Neural crest cell (in vitro differentiated cells): ENCODE results near the gene SLC39A11. TPM values are rescaled to one million over a fixed set of nuclear protein-coding genes. Genes with fewer than 3 reads are reported as not detected.

Source experiments
- DNase-seq: peaks from one replicate; pipeline ENCODE4 v3.0.0; 2021; ENCODE audit warnings: low read depth, mixed read lengths, low spot score
- H3K27ac Mint-ChIP-seq: one replicate; pipeline ENCODE4 v1.8.0; 2021; ENCODE audit warnings: mild to moderate bottlenecking, mixed read lengths; ENCODE audit not compliant: unreplicated experiment
- H3K27me3 Mint-ChIP-seq: 2 replicates; pipeline ENCODE4 v1.8.0; 2021; ENCODE audit warnings: low read depth, mild to moderate bottlenecking, mixed read lengths
- H3K36me3 Mint-ChIP-seq: 2 replicates; pipeline ENCODE4 v1.8.0; 2021; ENCODE audit warnings: low read depth, mild to moderate bottlenecking, mixed read lengths
- H3K4me1 Mint-ChIP-seq: 2 replicates; pipeline ENCODE4 v1.8.0; 2021; ENCODE audit warnings: mixed read lengths
- H3K4me3 Mint-ChIP-seq: one replicate; pipeline ENCODE4 v1.8.0; 2021; ENCODE audit warnings: mild to moderate bottlenecking, mixed read lengths
- H3K9me3 Mint-ChIP-seq: 2 replicates; pipeline ENCODE4 v1.8.0; 2021; ENCODE audit warnings: mixed read lengths
- CTCF ChIP-seq: fragments of 200-600 bp; sonication (generic); conservative IDR thresholded peaks from 2 replicates; pipeline ENCODE4 v1.5.0; 2021; ENCODE audit warnings: antibody characterized with exemption, mild to moderate bottlenecking
- total RNA-seq: library from RNA; stranded (reverse); gene quantifications from 2 replicates; pipeline ENCODE4 v1.2.1, GENCODE V29; 2021

Gene SLC39A11
- total RNA-seq, 1 donor from 2014 or later: 11.3 TPM

DNA sequence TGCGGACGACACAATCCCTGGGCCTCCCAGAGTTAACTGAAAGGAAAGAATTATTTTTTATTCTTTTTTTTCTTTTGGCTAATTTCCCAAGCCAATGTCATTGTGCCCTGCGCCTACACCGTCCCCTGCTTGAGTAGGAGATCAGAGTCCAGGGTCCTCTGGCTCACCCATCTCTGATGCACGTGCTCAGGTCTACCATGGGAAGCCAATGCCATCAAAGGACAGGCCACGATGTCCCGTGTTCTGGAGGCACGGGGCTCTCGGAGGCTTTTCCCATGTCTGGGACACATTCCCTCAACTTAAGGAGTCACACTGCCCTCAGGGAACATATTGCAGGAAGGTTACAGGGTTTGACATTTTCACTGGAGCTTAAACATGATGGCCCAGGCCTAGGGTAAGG is 123.7 kb downstream of the SLC39A11 start:
- Mint-ChIP-seq H3K36me3 (no peaks in the 10 kb centered on the region), H3K27ac (peak overlapping the region; percentile 67), H3K27me3 (no peaks in the 10 kb centered on the region), H3K9me3 (peaks cover 3% of the 10 kb centered on the region), H3K4me3 (no peak overlapping the region), H3K4me1 (peaks cover 41% of the 10 kb centered on the region)
- no peak for TF ChIP-seq CTCF
- DNase-seq: no peak

GRCh38 chr17:72967977-72968585 is 124.4 kb downstream of the SLC39A11 start:
- TF ChIP-seq CTCF: no peak
- no peak for DNase-seq
- Mint-ChIP-seq H3K36me3 (no peaks in the 10 kb centered on the region), H3K4me3 (no peak overlapping the region), H3K27ac (no peak overlapping the region), H3K27me3 (no peaks in the 10 kb centered on the region), H3K9me3 (peaks cover 3% of the 10 kb centered on the region), H3K4me1 (peaks cover 41% of the 10 kb centered on the region)

DNA sequence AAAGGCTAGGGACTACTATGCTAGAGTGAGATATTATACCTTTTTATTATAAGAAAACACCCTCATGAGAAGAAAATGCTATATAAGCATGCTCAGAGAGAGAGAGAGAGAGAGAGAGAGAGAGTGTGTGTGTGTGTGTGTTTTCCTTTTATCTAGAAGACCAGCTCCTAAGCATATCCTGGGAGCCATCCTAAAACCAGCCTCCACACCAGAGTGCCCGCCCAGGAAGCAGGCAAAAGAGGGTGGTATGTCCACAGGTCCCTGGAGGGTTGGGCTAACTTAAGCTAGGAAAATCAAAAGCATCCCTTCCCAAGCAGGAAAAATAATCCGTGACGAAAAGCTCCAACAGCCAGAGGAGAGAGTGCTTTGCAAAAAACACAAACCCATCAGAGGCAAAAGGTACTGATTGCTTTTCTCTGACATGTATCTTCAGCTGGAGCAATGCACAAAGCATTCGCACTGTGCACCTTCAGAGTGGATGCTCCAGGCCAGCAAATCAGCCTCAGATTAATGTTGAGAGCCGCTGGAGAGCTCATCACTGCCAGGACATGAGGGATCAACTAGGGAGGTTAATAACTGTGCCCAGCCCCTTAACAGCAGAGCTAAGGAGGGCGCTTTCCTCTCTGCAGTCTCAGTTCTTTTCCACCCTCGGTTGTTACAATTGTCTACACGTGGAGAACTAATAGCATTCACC is 125.1 kb downstream of the SLC39A11 start:
- H3K27me3 Mint-ChIP-seq: no peaks in the 10 kb centered on the region
- TF ChIP-seq CTCF: no peak
- no peaks in the 10 kb centered on the region for H3K36me3 Mint-ChIP-seq
- DNase-seq: no peak
- H3K9me3 Mint-ChIP-seq: peaks cover 3% of the 10 kb centered on the region
- no peak overlapping the region for H3K27ac Mint-ChIP-seq
- H3K4me3 Mint-ChIP-seq: no peak overlapping the region
- peaks cover 39% of the 10 kb centered on the region for H3K4me1 Mint-ChIP-seq

GRCh38 chr17:72962106-72962505 is 130.4 kb downstream of the SLC39A11 start:
- Mint-ChIP-seq H3K4me3 (no peak overlapping the region), H3K4me1 (no peaks in the 10 kb centered on the region), H3K36me3 (no peaks in the 10 kb centered on the region), H3K9me3 (peaks cover 3% of the 10 kb centered on the region), H3K27ac (no peak overlapping the region), H3K27me3 (no peaks in the 10 kb centered on the region)
- TF ChIP-seq CTCF: no peak
- DNase-seq: no peak

- no peaks in the 10 kb centered on the region for H3K27me3 Mint-ChIP-seq
- H3K4me1 Mint-ChIP-seq: peaks cover 19% of the 10 kb centered on the region
- DNase-seq: no peak
- no peak for TF ChIP-seq CTCF
- no peak overlapping the region for H3K4me3 Mint-ChIP-seq
- H3K36me3 Mint-ChIP-seq: no peaks in the 10 kb centered on the region
- no peaks in the 10 kb centered on the region for H3K9me3 Mint-ChIP-seq
- no peak overlapping the region for H3K27ac Mint-ChIP-seq
Observed at GRCh38 chr17:72955391-72956140, 136.9 kb downstream of the SLC39A11 start.
